H9 (cell line): ENCODE measurements around the gene VENTX. TPM values are rescaled to one million over a fixed set of nuclear protein-coding genes. Genes with fewer than 3 reads are reported as not detected.

Experiments used
- DNase-seq: peaks from one replicate; pipeline ENCODE4 v3.0.0-alpha.2; 2017
- H2AFZ ChIP-seq: one replicate; pipeline ENCODE4 v1.6.1; 2013; ENCODE audit warnings: mild to moderate bottlenecking, low read length, control low read depth, moderate library complexity
- H2AK5ac ChIP-seq: 2 replicates; pipeline ENCODE4 v1.6.1; 2013; ENCODE audit warnings: low read length, control low read depth, mixed read lengths; ENCODE audit not compliant: insufficient read length
- H2BK120ac ChIP-seq: one replicate; pipeline ENCODE4 v1.6.1; 2013; ENCODE audit warnings: low read depth, mild to moderate bottlenecking, low read length, control low read depth, inconsistent platforms; ENCODE audit not compliant: poor library complexity, severe bottlenecking
- H2BK12ac ChIP-seq: 2 replicates; pipeline ENCODE4 v1.6.1; 2013; ENCODE audit warnings: low read length, control low read depth, mixed read lengths, low read depth; ENCODE audit not compliant: insufficient read length
- H2BK15ac ChIP-seq: 2 replicates; pipeline ENCODE4 v1.6.1; 2013; ENCODE audit warnings: low read depth, low read length, control low read depth
- H2BK20ac ChIP-seq: one replicate; pipeline ENCODE4 v1.6.1; 2013; ENCODE audit warnings: low read depth, mild to moderate bottlenecking, low read length, control low read depth, inconsistent platforms; ENCODE audit not compliant: poor library complexity, severe bottlenecking
- H2BK5ac ChIP-seq: 2 replicates; pipeline ENCODE4 v1.6.1; 2013; ENCODE audit warnings: low read length, control low read depth, mixed read lengths; ENCODE audit not compliant: insufficient read length
- H3K14ac ChIP-seq: 2 replicates; pipeline ENCODE4 v1.6.1; 2013; ENCODE audit warnings: low read length, control low read depth; ENCODE audit not compliant: insufficient read depth
- H3K18ac ChIP-seq: 2 replicates; pipeline ENCODE4 v1.6.1; 2013; ENCODE audit warnings: low read depth, mild to moderate bottlenecking, mixed read lengths, low read length, control low read depth; ENCODE audit not compliant: insufficient read length
- H3K23ac ChIP-seq: 2 replicates; pipeline ENCODE4 v1.6.1; 2013; ENCODE audit warnings: low read length, control low read depth, mixed read lengths, low read depth; ENCODE audit not compliant: insufficient read length
- H3K23me2 ChIP-seq: 2 replicates; pipeline ENCODE4 v1.6.1; 2013; ENCODE audit warnings: low read depth, mild to moderate bottlenecking, mixed read lengths, low read length, control low read depth; ENCODE audit not compliant: insufficient read length, poor library complexity, severe bottlenecking
- H3K27ac ChIP-seq: 2 replicates; pipeline ENCODE4 v1.5.1; 2013; ENCODE audit warnings: low read length, control low read depth, mixed read lengths, low read depth; ENCODE audit not compliant: insufficient read length
- H3K27me3 ChIP-seq: 2 replicates; pipeline ENCODE4 v1.6.1; 2013; ENCODE audit warnings: low read length, control low read depth, inconsistent platforms; ENCODE audit not compliant: insufficient read depth
- H3K4ac ChIP-seq: 2 replicates; pipeline ENCODE4 v1.6.1; 2013; ENCODE audit warnings: low read depth, mild to moderate bottlenecking, control low read depth, inconsistent platforms, low read length, moderate library complexity
- H3K4me1 ChIP-seq: 2 replicates; pipeline ENCODE4 v1.6.1; 2013; ENCODE audit warnings: low read length, control low read depth, inconsistent platforms; ENCODE audit not compliant: insufficient read depth
- H3K4me2 ChIP-seq: 2 replicates; pipeline ENCODE4 v1.6.1; 2013; ENCODE audit warnings: low read length, control low read depth, mixed read lengths; ENCODE audit not compliant: insufficient read length, insufficient read depth
- H3K56ac ChIP-seq: 2 replicates; pipeline ENCODE4 v1.6.1; 2013; ENCODE audit warnings: low read depth, mild to moderate bottlenecking, mixed read lengths, low read length, control low read depth; ENCODE audit not compliant: insufficient read length
- H3K79me1 ChIP-seq: 2 replicates; pipeline ENCODE4 v1.6.1; 2013; ENCODE audit warnings: low read depth, mild to moderate bottlenecking, moderate library complexity, low read length, control low read depth, inconsistent platforms; ENCODE audit not compliant: insufficient read depth, poor library complexity, severe bottlenecking
- H3K79me2 ChIP-seq: 2 replicates; pipeline ENCODE4 v1.6.1; 2013; ENCODE audit warnings: low read length, control low read depth, inconsistent platforms; ENCODE audit not compliant: insufficient read depth
- H3K9ac ChIP-seq: 2 replicates; pipeline ENCODE4 v1.6.1; 2013; ENCODE audit warnings: low read length, control low read depth, mixed read lengths; ENCODE audit not compliant: insufficient read length; ENCODE audit errors: extremely low read depth
- H3K9me3 ChIP-seq: one replicate; pipeline ENCODE4 v1.6.1; 2013; ENCODE audit warnings: low read depth, low read length, inconsistent platforms; ENCODE audit not compliant: control insufficient read depth
- H3T11ph ChIP-seq: one replicate; pipeline ENCODE4 v1.6.1; 2013; ENCODE audit warnings: mild to moderate bottlenecking, low read length, control low read depth, inconsistent platforms
- H4K20me1 ChIP-seq: one replicate; pipeline ENCODE4 v1.6.1; 2013; ENCODE audit not compliant: control insufficient read depth, insufficient read length, insufficient read depth
- H4K5ac ChIP-seq: 2 replicates; pipeline ENCODE4 v1.6.1; 2013; ENCODE audit warnings: low read depth, mild to moderate bottlenecking, mixed read lengths, low read length, control low read depth; ENCODE audit not compliant: insufficient read length
- H4K8ac ChIP-seq: replicated peaks from 2 replicates; pipeline ENCODE4 v1.6.1; 2013; ENCODE audit warnings: low read length, control low read depth, mixed read lengths, low read depth; ENCODE audit not compliant: insufficient read length
- H4K91ac ChIP-seq: 2 replicates; pipeline ENCODE4 v1.6.1; 2013; ENCODE audit warnings: low read depth, mild to moderate bottlenecking, moderate library complexity, mixed read lengths, low read length, control low read depth; ENCODE audit not compliant: insufficient read length
- H3K27ac Mint-ChIP-seq, 3 experiments: 2 replicates in 2 of 3; 3 replicates in 1 of 3; pipeline ENCODE4 v1.8.0; 2020 to 2021; ENCODE audit warnings: mixed read lengths in 3 of 3, mild to moderate bottlenecking in 1 of 3, moderate library complexity in 1 of 3
- H3K27me3 Mint-ChIP-seq: 2 replicates; pipeline ENCODE4 v1.8.0; 2021; ENCODE audit warnings: low read depth, mild to moderate bottlenecking, moderate library complexity, mixed read lengths
- H3K36me3 Mint-ChIP-seq, 3 experiments: 2 replicates in 2 of 3; 3 replicates in 1 of 3; pipeline ENCODE4 v1.8.0; 2020 to 2021; ENCODE audit warnings: low read depth in 3 of 3, mixed read lengths in 3 of 3; ENCODE audit not compliant: insufficient read depth in 1 of 3
- H3K4me1 Mint-ChIP-seq, 2 experiments: 2 replicates each; pipeline ENCODE4 v1.8.0; 2020; ENCODE audit warnings: mixed read lengths in 2 of 2
- H3K4me3 Mint-ChIP-seq, 2 experiments: 2 replicates in 1 of 2; 3 replicates in 1 of 2; pipeline ENCODE4 v1.8.0; 2020 to 2021; ENCODE audit warnings: mild to moderate bottlenecking in 2 of 2, mixed read lengths in 2 of 2, moderate library complexity in 1 of 2
- H3K9me3 Mint-ChIP-seq, 2 experiments: 2 replicates in 1 of 2; 3 replicates in 1 of 2; pipeline ENCODE4 v1.8.0; 2020; ENCODE audit warnings: mild to moderate bottlenecking in 2 of 2, mixed read lengths in 2 of 2, moderate library complexity in 1 of 2
- CTCF ChIP-seq: fragments of 200-600 bp; sonication (generic); conservative IDR thresholded peaks from 3 replicates; pipeline ENCODE4 v1.8.0; 2021; ENCODE audit warnings: antibody characterized with exemption, mild to moderate bottlenecking
- WGBS: extraction: QIAGEN DNeasy Blood & Tissue Kit; methylation state at CpG from one replicate; pipeline ENCODE4 v1.1.7; 2013; ENCODE audit warnings: missing lambda C conversion rate, low lambda C conversion rate, mixed read lengths; ENCODE audit not compliant: insufficient read length; ENCODE audit errors: extremely low coverage; 5-methylcytosine and 5-hydroxymethylcytosine counted together
- total RNA-seq: library from RNA; stranded (reverse); gene quantifications from 2 replicates; pipeline ENCODE4 v1.2.1, GENCODE V29; 2021

The VENTX gene
- total RNA-seq, 1 experiment from 2014 or later: 10.9 TPM

GRCh38 chr10:133218891-133219290 lies 18.8 kb upstream of the VENTX start:
- no peak for DNase-seq
- H3T11ph ChIP-seq: no peak overlapping the region
- Mint-ChIP-seq H3K4me1 (peaks cover 7 to 16% of the 10 kb centered on the region in 2 experiments), H3K27me3 (peaks cover 3% of the 10 kb centered on the region), H3K36me3 (peaks cover 2 to 21% (median 8%) of the 10 kb centered on the region in 3 experiments; a peak in 5 of 7 replicates), H3K4me3 (no peak overlapping the region), H3K9me3 (peaks cover 4 to 5% of the 10 kb centered on the region in 2 experiments; a peak in 2 of 5 replicates), H3K27ac (no peak overlapping the region)
- H3K9ac ChIP-seq: no peak overlapping the region
- no peaks in the 10 kb centered on the region for H3K79me2 ChIP-seq
- no peaks in the 10 kb centered on the region for H3K9me3 ChIP-seq
- H4K91ac ChIP-seq: no peak overlapping the region
- H3K23me2 ChIP-seq: no peaks in the 10 kb centered on the region
- no peak overlapping the region for H2BK5ac ChIP-seq
- H3K23ac ChIP-seq: no peak overlapping the region
- no peak overlapping the region for H3K4ac ChIP-seq
- H3K79me1 ChIP-seq: no peaks in the 10 kb centered on the region
- H4K5ac ChIP-seq: no peak overlapping the region
- H2BK120ac ChIP-seq: no peak overlapping the region
- H3K14ac ChIP-seq: no peak overlapping the region
- H2BK15ac ChIP-seq: no peak overlapping the region
- H3K4me2 ChIP-seq: no peak overlapping the region
- no peak overlapping the region for H3K56ac ChIP-seq
- no peaks in the 10 kb centered on the region for H3K27me3 ChIP-seq
- no peak overlapping the region for H3K27ac ChIP-seq
- no peak overlapping the region for H2AFZ ChIP-seq
- H4K20me1 ChIP-seq: no peaks in the 10 kb centered on the region
- H3K18ac ChIP-seq: no peak overlapping the region
- no peak overlapping the region for H4K8ac ChIP-seq
- no peaks in the 10 kb centered on the region for H3K4me1 ChIP-seq
- no peak for TF ChIP-seq CTCF
- H2AK5ac ChIP-seq: no peak overlapping the region
- H2BK12ac ChIP-seq: no peak overlapping the region
- no CpG with 5 or more reads among the region's 20 CpGs for WGBS
- no peak overlapping the region for H2BK20ac ChIP-seq
